Fibroblast of upper back skin (primary cell): ENCODE results near the gene VSTM4.

Experiments
- DNase-seq: peaks from one replicate; pipeline ENCODE4 v3.0.0-alpha.2; 2013

VSTM4 gene, protein sequence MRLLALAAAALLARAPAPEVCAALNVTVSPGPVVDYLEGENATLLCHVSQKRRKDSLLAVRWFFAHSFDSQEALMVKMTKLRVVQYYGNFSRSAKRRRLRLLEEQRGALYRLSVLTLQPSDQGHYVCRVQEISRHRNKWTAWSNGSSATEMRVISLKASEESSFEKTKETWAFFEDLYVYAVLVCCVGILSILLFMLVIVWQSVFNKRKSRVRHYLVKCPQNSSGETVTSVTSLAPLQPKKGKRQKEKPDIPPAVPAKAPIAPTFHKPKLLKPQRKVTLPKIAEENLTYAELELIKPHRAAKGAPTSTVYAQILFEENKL

DNA sequence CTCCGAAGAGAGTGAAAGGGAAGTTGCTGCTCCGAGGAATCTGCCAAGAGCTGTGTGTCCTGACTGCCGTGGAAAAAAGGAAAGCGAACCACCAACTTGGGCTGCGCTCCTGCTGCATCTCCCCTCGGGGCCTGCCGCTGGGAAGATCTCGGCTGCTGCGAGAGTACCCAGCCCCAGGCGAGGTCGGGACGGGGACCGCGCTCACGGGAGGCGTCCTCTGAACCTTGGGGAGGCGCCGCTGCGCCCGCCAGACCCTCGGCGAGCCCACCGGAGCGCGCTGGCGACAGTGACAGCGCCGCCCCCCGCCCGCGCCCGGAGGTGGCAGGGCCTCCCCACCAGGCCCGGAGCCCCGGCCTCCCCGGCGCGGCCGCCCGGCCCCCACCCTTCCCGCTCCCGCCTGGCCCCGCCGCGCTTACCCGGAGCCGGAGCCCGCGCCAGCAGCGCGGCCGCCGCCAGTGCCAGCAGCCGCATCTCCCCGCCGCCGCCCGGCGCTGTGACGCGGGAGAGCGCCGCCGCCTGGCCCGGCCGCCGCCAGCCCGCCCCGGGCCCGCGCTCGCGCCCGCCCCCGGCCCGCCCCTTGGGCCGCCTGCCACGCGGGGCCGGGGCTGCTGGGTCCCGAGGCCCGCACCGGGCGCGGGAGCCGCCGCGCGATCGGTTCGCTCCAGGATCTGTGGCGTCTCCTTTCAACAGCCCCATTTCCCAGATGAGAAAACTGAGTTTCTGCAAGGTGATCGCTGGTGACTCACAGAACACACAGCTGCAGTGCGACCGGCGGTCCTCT is at the start of gene VSTM4:
TSS of gene VSTM4 (minus strand) at position 508 of the 781 bp plus-strand sequence. CDS start at position 471, 37 bp downstream.
- peak; percentile 56 for DNase-seq

DNA sequence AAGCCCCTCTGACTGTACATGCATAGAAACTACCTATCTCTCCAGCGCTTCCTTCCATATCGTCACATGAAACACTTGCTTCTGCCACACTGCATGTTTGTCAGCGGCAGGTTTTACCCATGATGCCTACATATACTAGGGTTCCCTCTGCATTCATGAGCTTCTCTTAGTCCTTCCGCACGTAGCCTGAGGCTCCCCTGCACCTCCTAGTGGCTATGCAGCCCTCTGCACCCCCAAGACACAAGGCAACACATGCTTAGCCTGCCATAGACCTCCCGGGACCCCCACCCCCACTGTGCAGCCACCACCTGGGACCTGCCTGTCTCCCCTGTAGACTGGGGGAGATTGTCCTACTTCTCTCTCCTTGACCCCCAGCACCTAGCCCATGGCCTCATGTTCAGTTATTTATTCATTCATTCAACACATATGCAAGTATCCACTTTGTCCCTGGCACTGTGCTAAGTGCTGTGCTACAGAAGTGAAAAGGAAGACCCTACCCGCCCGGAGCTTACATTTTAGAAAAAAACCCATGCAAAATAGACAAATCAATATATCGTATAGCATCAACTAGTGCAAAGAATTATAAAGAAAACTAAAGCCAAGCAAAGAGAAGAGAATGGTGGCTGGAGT is 49.4 kb upstream of the VSTM4 start:
- peak; percentile 40 for DNase-seq

DNA sequence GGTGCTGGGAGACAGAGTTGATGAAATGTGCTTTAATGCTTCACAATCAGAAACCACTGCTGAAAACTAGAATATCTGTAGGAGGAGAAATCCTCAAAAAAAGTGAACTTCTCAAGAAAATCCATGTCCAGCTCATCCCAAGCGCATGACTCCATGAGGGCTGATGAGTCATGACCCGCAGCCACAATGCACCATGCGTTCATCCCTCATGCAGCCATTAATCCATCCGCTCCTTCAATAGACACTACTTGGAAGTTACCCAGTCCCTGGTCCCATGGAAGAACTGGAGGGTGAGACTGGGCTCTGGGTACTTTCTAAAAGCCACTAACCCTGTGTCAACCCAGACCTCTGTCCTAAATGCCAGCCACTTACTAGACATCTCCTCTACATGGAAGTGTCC is 48.4 kb upstream of the VSTM4 start:
- DNase-seq, result peak; percentile 76

DNA sequence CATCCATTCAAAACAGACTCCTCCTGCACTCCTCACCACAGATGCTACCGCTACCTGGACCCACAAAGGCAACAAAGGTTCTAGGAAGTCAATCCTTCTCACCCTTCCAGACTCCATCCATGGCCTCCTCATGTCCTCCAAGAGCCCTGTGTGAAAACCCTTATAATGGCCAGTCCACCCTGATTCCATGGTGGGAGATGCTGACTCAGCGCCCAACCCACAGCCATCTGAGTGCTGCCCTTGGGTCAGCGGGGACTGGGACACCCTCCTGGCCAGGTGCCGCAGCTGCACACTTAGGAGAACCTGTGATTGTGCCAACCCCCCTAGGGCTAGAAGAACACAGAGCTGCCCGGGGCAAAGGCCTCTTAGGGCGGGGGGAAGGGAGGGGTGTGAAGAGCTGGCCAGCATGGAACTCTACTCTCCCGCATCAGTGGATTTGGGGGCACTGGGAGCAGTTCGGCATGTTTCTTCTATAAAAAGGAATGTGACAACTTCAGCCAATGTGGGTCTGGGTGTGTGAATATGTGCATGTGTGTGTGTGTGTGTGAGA is 47.5 kb upstream of the VSTM4 start:
- DNase-seq, result no peak

DNA sequence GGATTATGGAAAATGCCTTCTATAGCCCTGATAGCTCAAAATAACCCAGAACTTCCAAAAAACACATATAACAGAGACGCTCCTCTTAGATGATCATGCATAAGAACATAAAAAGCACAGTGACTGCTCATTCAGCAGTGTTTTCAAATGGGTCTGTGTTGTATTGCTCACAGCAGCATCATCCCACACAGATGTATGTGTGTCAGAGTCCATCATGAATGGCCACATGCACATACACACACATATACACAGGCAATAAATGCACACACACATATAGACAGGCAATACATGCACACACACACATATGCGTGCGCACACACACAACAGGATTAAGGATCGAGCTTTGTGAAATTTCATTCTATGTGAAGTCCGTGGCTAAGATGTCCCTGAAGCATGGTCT is 46.7 kb upstream of the VSTM4 start:
- DNase-seq, result no peak

DNA sequence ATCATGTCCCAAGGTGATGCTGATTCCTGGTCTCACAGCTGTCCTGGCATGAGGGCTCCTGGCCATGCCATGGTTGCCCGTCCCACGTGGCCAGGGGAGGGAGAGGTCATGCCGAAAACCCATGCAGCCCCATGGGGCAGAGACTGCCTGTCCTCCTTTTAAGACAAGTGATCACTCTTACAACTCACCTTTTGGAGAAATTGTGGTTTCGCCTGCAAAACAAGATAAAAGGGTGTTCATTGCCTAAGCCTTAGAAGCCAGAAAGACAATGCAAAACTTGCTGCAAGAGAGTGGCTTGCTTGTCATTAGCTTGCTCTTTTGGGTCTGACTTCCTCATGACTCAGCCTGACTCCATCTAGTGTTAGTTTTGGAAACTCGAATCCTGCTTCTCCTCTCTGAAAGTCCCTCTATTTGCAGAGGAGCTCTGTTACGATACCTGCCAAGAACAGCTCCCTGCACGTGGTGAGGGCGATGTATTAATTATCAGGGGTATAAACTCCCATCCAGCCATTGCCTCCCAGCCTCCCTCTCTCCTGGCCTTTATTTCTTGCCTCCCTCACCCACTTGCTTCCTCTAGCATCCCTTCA is 46.2 kb upstream of the VSTM4 start:
- peak; percentile 69 for DNase-seq

DNA sequence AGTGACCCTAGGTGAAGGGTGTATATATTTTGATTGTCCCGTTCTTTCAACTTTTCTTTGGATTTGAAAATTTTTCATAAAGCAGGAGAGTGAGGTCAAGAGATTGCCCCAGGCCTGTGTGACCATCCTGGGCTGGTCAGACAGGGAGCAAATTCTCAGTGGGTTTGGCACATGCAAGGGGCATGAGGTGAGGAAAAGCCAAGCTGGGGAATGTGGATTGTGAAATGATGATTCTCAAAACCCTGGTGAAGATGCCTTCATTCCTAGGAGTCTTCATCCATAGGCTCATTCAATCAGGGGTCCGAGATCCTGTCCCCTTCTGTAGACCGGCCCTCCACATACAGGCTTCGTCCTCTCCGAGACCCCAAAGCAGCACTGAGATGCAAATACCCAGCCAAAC is 45.5 kb upstream of the VSTM4 start:
- no peak for DNase-seq

DNA sequence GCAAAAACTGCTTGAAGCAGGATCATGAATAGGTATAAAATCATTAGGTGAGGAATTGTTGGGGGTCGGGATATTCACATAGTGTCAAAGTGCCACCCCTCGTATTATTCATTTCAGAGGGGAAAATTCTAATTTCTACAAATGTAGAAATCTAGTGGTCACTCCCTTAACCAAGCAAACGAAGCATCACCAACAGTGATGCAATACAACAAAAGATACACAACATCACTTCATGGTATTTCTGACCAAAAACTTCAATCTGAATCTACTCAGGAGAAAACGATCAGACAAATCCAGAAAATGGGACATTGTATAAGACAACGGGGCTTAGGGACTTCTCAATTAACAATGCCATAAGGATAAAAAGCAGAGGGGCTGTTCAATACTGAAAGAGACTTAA is 44.8 kb upstream of the VSTM4 start:
- no peak for DNase-seq

DNA sequence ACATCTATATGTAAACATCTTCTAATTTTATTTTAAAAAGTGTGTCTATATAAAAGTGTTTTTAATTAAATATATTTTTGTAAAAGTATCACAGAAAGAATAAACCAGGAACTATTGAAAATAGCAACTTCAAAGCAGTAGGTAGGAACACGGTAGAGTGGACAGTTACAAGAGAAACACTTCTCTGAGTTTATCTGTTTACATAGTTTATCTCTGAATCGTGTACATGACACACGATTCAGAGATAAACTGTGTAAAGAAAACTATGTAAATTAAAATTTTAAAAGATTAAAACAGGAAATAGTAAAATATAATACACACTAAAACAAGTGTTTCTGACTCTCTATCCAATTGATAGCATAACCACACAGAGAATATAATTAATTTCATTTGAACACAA is 43.6 kb upstream of the VSTM4 start:
- DNase-seq, result no peak

DNA sequence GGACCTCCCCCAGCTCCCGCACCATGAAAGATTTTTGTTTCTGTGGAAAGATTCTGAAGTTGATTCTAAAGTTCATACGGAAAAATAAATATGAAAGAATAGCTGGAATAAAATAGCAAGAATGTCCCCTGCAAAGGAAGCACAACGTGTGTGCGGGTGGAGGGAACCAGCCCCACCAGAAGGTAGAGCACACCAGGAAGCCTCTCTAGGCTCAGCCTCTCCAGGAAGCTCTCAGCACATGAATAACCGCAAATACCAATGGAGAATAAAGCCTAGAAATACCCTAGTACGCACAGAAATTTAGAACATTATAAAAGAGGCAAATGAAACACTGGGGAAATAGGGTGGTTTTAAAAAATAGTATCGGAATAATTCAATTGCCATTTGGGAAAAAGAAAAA is 43.1 kb upstream of the VSTM4 start:
- peak; percentile 24 for DNase-seq

DNA sequence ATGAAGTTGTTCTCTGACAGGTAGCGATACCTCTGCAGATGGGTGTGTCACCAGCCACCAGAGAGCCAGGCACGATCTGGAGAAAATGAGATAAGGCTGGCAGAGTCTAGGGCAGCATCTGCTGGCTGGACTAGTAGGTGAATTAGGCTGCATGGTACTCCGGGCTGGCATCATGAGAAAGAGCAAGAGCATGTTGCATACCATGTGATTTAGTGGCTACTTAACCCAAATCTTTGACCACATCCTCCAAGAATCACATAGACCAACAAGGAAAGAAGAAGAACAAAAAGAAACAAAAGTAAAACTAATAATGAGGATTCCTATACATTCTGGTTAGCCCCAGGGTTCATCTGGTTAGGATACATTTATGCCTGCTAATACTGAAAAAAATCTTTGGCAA is 41.9 kb upstream of the VSTM4 start:
- no peak for DNase-seq

DNA sequence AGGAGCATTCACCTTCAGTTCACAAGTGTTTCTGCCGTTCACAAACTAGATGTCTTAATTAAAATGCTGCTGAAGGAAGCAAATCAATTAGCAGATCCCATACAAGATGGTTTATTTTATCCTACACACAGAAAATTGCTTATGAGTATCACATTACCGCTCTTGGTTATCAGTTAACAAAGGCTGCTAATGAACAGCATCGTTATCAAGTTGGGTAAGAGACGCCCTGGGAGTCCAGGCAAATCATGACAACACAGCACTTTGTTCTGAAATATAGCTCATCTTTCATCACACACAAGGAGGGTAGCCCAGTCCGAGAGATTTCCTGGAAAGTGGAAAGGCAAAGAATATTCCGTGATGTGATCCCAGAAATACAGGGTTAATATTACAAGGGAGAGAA is 39.3 kb upstream of the VSTM4 start:
- no peak for DNase-seq

DNA sequence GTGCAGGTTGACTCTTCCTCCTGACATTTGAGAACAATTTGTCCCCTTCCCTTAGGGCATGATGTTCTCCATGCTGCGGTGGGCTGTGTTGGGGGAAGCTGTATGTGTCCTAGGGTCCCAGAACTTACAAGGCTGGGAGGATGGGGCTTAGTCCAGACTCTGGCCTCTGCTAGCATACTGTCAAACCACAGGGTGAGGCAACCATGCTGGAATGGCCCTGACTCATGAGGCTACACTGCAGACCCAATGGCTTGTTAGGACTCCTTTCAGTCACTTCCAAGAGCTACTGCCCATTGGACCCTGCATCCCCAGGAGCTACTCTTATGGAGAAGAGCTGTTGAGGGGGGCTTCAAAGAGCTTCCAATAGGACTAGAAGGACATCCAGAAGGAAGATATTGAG is 38.6 kb upstream of the VSTM4 start:
- peak; percentile 77 for DNase-seq

DNA sequence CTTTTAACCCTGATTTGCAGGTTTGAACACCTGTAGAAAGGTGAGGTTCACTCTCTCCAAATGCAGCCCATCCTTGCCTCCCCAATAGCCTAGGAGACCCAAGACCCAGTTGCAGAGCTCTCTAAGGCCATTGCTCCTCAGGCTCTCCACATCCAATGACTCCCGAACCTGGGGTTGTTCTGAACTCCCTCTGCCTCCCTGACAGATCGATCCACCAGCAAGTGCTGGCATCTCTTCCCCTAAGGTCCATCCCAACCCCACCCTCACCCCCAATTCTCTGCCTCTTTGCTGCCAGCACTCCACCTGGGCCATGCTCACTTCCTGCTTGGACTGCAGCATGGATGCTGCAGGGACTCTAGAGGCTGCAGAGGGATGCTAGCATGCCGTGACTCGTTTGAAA is 37.8 kb upstream of the VSTM4 start:
- DNase-seq, result no peak

DNA sequence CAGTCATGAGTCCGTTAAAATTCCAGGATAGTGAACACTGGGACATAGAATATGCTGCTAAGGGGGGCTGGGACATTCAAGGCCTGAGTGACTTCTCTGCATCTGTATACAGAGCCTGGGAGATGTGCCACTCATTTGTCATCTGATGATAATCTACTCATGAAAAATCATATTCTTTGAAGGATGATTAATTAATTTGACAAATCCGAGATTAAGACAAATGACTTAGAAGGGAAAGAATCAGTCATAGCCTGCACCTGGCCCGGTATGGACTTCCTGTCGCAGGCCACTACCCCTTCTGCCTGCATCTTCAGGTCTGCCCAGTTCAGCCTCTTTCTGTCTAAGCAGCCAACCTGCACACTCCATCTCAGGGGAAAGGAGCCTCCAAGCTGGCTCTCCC is 37.3 kb upstream of the VSTM4 start:
- DNase-seq, result no peak

DNA sequence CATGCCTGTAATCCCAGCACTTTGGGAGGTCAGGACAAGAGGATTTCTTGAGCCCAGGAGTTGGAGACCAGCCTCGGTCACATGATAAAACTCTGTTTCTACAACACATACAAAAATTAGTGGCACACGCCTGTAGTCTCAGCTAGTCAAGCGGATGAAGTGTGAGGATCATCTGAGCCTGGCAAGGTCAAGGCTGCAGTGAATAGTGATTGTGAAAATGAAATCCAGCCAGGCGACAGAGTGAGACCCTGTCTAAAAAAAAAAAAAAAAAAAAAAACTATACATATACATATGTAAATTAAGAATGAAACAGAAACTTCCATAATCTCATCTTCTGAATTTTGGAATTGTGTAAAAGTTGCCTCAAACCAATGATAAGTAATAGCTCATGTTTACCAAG is 36.7 kb upstream of the VSTM4 start:
- no peak for DNase-seq

DNA sequence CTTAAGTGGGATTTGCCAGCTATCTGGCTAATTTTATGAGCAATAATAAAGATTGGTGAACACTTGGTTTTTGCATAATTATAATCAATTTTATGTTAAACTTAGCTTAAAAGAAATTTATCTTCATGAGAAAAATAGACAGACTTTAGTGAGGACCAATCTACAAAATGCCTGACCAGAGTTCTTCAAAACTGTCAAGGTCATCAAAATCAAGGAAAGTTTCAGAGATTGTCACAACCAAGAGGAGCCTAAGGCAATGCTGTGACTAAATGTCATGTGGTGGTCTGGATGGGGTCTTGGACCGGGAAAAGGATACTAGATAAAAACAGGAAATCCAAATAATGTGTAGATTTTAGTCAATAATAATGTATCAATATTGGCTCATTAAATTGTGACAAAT is 36.2 kb upstream of the VSTM4 start:
- DNase-seq, result no peak

DNA sequence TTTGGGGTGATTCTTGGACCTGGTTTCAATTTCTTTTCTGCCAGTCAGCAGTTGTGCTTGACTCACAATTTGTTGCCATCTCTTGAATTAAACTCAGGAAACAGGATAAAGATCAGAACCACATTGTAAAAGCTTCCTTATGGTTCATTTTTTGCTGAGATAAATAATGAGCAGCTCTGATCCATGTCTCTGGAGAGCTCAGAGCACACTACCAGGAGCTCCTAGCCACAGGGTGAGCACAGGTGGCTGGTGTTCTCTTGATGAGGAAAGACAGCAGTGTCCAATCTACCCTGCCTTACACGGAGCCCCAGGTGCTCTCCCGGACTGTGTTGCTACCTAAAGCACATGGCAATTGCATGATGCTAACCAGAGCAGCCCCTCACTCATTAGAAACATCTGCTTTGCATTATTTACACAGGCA is 35.7 kb upstream of the VSTM4 start:
- DNase-seq, result peak; percentile 13

DNA sequence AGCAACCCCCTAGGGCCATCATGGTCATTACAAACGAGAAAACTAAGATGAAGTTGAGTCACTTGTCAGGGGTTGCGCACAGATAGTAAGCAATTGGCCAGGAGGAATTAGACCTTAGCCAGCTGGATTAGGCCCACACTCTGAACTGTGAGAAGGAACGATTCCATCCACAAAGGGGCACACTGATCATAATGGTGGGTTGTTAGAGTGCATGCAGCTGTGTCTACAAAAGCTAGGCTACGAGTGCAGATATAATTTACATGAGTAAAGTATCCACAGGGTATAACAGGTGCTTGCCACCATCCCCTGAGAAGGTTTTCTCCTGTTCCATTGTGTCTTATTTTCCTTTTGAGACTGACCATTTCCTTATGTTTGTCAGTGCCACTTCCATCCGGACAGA is 35.1 kb upstream of the VSTM4 start:
- peak; percentile 22 for DNase-seq

DNA sequence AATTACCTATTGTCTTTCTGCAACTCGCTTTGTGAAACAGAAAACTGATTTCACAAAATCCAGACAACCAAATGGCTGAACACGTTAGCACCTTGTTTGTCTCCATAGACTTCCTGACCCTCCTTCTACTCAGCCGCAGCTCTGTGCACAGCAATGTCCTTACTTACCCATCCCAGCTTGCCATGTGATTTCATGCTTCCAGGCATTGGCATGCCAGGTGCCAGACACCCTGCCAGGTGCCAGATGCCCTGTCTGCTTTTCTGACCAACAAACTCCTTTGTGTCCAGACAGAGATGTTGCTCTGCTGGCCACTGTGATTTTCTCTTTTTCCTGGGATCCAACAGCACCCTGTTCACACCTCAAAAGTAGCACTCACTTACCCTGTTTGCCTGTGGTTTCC is 34.6 kb upstream of the VSTM4 start:
- no peak for DNase-seq

DNA sequence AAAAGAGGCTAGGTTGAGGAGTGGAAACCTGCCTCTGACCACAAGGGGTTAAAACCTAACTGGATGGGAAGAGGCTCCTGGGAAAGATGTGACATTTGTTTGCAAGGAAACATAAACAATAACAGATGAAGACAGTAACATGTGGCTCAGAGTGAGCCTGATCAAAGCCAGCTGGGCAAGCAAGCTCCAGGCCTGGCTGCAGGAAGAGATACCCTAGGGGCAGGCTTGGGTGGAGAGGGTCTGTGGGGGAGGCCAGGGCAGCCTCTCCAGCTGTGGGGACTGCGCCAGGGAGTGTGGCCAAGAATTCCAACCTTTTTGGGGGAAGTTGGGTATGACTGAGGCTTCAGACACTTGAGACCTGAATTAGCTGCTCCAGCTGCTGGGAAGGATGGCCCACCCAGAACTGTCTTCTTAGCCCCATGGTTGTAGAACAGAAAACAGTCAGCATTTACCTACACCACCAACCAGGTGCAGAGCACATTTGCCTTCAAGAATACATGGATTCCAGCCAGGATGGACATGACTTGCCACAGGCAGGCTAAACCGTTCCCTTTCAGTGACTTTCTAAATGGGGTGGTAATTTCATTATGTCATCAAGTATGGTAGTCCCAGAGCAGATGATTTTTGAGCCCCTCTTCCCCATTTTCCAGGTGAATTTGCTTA is 28.9 kb upstream of the VSTM4 start:
- peak; percentile 76 for DNase-seq

DNA sequence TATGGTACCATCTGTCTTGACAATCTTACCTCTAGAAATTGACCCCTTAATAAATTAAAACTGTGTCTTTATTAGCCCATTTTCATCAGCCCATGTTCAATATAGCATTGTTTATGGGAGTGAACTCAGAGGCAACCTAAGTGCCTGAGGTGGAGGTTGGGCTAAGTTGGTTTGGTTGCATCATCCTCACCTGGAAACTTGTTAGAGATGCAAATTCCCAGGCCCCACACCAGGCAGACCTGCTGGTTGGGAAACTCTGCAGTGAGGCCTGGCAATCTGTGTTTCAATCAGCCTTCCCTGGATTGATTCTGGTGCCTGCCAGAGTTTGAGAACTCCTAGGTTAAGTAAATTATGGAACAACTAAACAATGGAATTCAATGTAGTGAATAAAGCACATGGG is 27.9 kb upstream of the VSTM4 start:
- no peak for DNase-seq
